Fibroblast of the conjunctiva (primary cell): Measurements from ENCODE around the gene ZNF587.
"Not testable (repeated sequence)": the region's sequence is repeated elsewhere in the genome, so short reads cannot be mapped to it uniquely, and the experiment has no call there.

ENCODE experiments used
- DNase-seq: peaks from one replicate; pipeline ENCODE4 v3.0.0-alpha.2; 2010; ENCODE audit warnings: low read depth

The ZNF587 gene

GRCh38 chr19:57887195-57887941 lies 37.7 kb downstream of the ZNF587 start:
- DNase-seq, result no peak

GRCh38 chr19:57888107-57888559 lies 38.5 kb downstream of the ZNF587 start:
- DNase-seq, result no peak

GRCh38 chr19:57888560-57889231 lies 39.0 kb downstream of the ZNF587 start, which contains the start of gene ZNF814:
TSS of gene ZNF814 (minus strand) at chr19:57889037. CDS start at chr19:57888802, 235 bp downstream.
- DNase-seq, result peak; percentile 69

- DNase-seq, result not testable (repeated sequence)
These were observed 41.0 kb downstream of the ZNF587 start for GRCh38 chr19:57890706-57891105.

GRCh38 chr19:57900311-57900710 lies 50.7 kb downstream of the ZNF587 start:
- DNase-seq, result no peak

- DNase-seq, result no peak
These were observed 54.0 kb downstream of the ZNF587 start for GRCh38 chr19:57903618-57904184.

GRCh38 chr19:57905258-57905657 lies 55.6 kb downstream of the ZNF587 start:
- DNase-seq, result no peak

- no peak for DNase-seq
These were observed 57.7 kb downstream of the ZNF587 start for GRCh38 chr19:57907394-57907793.

GRCh38 chr19:57914531-57914930 lies 64.9 kb downstream of the ZNF587 start:
- DNase-seq, result no peak
